Suprapubic skin (tissue), 4 donors: ENCODE data around the gene FRMD4A. TPM values are rescaled to one million over a fixed set of nuclear protein-coding genes. Genes with fewer than 3 reads are reported as not detected.
"Not testable (repeated sequence)": the region's sequence is repeated elsewhere in the genome, so short reads cannot be mapped to it uniquely, and the experiment has no call there.

ENCODE experiments used
- DNase-seq, 2 donors: peaks; one replicate each; pipeline ENCODE4 v3.0.0-alpha.2; 2019; ENCODE audit warnings: low spot score in 2 of 2
- H3K27ac ChIP-seq: fragments of 200-600 bp; sonication (generic); one replicate; pipeline ENCODE4 v1.5.1; 2019
- H3K27me3 ChIP-seq: fragments of 200-600 bp; sonication (generic); one replicate; pipeline ENCODE4 v1.5.1; 2019
- H3K36me3 ChIP-seq: fragments of 200-600 bp; sonication (generic); one replicate; pipeline ENCODE4 v1.5.1; 2019
- H3K4me1 ChIP-seq: fragments of 200-600 bp; sonication (generic); one replicate; pipeline ENCODE4 v1.5.1; 2019
- H3K4me3 ChIP-seq: fragments of 200-600 bp; sonication (generic); one replicate; pipeline ENCODE4 v1.5.1; 2019; ENCODE audit warnings: mild to moderate bottlenecking
- H3K9me3 ChIP-seq: fragments of 200-600 bp; sonication (generic); one replicate; pipeline ENCODE4 v1.5.1; 2019
- EP300 ChIP-seq: sonication (generic); formaldehyde crosslinking; IDR thresholded peaks from one replicate; pipeline ENCODE4 v1.6.1; 2017; ENCODE audit warnings: antibody characterized with exemption
- POLR2A ChIP-seq, 2 donors: fragments of 450-650 bp; IDR thresholded peaks; one replicate each; pipeline ENCODE4 v1.6.1; 2017; ENCODE audit warnings: antibody characterized with exemption in 2 of 2, mild to moderate bottlenecking in 2 of 2, moderate library complexity in 2 of 2
- POLR2AphosphoS5 ChIP-seq, 3 donors: sonication (generic); formaldehyde crosslinking; IDR thresholded peaks; one replicate each; pipeline ENCODE4 v1.6.1; 2017; ENCODE audit warnings: antibody characterized with exemption in 3 of 3
- WGBS: methylation state at CpG from one replicate; pipeline ENCODE4 v1.1.5; 2018; 5-methylcytosine and 5-hydroxymethylcytosine counted together
- total RNA-seq, 4 donors: library from RNA; depleted of rRNA; stranded (reverse); fragments of >200 nt; gene quantifications; one replicate each; pipeline ENCODE4 v1.1.0, GENCODE V29; 2016
- TF ChIP-seq, protein P1 (sequence below), 2 donors: fragments of 200-600 bp in 1 of 2; fragments of 450-650 bp in 1 of 2; sonication (generic) in 1 of 2; IDR thresholded peaks; one replicate each; pipeline ENCODE4 v1.5.1; 2016 to 2019; ENCODE audit warnings: antibody characterized with exemption in 2 of 2, mild to moderate bottlenecking in 1 of 2, moderate library complexity in 1 of 2

FRMD4A gene
- total RNA-seq, 4 donors from 2014 or later = 27.4 to 86.3 (median 58.0) TPM

- Histone ChIP-seq H3K36me3 (no peaks in the 10 kb centered on the region), H3K27me3 (no peaks in the 10 kb centered on the region), H3K4me3 (peak overlapping the region; percentile 2), H3K4me1 (peaks cover 8% of the 10 kb centered on the region), H3K27ac (no peak overlapping the region), H3K9me3 (no peaks in the 10 kb centered on the region)
- TF ChIP-seq, protein P1, sequence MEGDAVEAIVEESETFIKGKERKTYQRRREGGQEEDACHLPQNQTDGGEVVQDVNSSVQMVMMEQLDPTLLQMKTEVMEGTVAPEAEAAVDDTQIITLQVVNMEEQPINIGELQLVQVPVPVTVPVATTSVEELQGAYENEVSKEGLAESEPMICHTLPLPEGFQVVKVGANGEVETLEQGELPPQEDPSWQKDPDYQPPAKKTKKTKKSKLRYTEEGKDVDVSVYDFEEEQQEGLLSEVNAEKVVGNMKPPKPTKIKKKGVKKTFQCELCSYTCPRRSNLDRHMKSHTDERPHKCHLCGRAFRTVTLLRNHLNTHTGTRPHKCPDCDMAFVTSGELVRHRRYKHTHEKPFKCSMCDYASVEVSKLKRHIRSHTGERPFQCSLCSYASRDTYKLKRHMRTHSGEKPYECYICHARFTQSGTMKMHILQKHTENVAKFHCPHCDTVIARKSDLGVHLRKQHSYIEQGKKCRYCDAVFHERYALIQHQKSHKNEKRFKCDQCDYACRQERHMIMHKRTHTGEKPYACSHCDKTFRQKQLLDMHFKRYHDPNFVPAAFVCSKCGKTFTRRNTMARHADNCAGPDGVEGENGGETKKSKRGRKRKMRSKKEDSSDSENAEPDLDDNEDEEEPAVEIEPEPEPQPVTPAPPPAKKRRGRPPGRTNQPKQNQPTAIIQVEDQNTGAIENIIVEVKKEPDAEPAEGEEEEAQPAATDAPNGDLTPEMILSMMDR (IDR thresholded peaks at IDR 0.05) = no peak
- TF ChIP-seq POLR2A (IDR thresholded peaks at IDR 0.05) = no peak
- no peak for TF ChIP-seq POLR2AphosphoS5 (IDR thresholded peaks at IDR 0.05)
- no peak for TF ChIP-seq EP300
- WGBS = 34% methylated on average over 18 of the region's 18 CpGs
- DNase-seq = no peak
These were observed 371.0 kb downstream of the FRMD4A start for GRCh38 chr10:13959443-13960359.

DNA sequence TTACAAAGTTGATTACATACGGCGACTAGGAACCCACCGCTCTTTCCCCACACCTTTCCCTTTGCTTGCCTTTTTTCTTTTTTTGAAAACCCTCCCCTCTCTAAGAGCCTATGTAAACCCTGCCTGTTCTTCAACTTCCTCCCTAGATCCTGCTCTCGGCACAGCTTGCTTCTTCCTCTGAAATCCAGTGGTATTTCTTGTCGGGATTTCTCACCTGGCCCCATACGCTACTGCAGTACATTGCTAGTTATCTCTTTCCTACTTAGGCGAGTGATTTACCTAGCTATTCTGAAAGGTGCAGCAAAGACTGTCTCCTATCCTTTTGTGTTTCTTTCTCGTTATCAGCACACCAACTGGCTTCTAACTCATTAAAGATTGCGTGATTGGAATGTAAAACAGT lies 372.9 kb downstream of the FRMD4A start:
- no peaks in the 10 kb centered on the region for H3K36me3 ChIP-seq
- WGBS = 92% methylated on average over 9 of the region's 9 CpGs
- H3K4me3 ChIP-seq = no peak overlapping the region
- H3K27ac ChIP-seq = no peak overlapping the region
- DNase-seq = no peak
- H3K9me3 ChIP-seq = no peaks in the 10 kb centered on the region
- peaks cover 8% of the 10 kb centered on the region for H3K4me1 ChIP-seq
- H3K27me3 ChIP-seq = no peaks in the 10 kb centered on the region
- TF ChIP-seq, protein P1 (IDR thresholded peaks at IDR 0.05) = no peak
- TF ChIP-seq POLR2A (IDR thresholded peaks at IDR 0.05) (no peak), POLR2AphosphoS5 (IDR thresholded peaks at IDR 0.05) (no peak), EP300 (no peak)

- Histone ChIP-seq H3K4me3 (no peak overlapping the region), H3K9me3 (no peaks in the 10 kb centered on the region), H3K4me1 (peaks cover 8% of the 10 kb centered on the region), H3K27me3 (no peaks in the 10 kb centered on the region), H3K27ac (peak overlapping the region; percentile 39), H3K36me3 (no peaks in the 10 kb centered on the region)
- 61% methylated on average over 8 of the region's 8 CpGs for WGBS
- peak; percentile 86 to 88 for DNase-seq
- TF ChIP-seq POLR2A (IDR thresholded peaks at IDR 0.05) (no peak), POLR2AphosphoS5 (IDR thresholded peaks at IDR 0.05) (peak in 2 of 3 donors; percentile 55 to 73), EP300 (no peak)
- TF ChIP-seq, protein P1 (IDR thresholded peaks at IDR 0.05) = peak in 1 of 2 donors; percentile 41
These were observed 373.9 kb downstream of the FRMD4A start for GRCh38 chr10:13956826-13957225.

DNA sequence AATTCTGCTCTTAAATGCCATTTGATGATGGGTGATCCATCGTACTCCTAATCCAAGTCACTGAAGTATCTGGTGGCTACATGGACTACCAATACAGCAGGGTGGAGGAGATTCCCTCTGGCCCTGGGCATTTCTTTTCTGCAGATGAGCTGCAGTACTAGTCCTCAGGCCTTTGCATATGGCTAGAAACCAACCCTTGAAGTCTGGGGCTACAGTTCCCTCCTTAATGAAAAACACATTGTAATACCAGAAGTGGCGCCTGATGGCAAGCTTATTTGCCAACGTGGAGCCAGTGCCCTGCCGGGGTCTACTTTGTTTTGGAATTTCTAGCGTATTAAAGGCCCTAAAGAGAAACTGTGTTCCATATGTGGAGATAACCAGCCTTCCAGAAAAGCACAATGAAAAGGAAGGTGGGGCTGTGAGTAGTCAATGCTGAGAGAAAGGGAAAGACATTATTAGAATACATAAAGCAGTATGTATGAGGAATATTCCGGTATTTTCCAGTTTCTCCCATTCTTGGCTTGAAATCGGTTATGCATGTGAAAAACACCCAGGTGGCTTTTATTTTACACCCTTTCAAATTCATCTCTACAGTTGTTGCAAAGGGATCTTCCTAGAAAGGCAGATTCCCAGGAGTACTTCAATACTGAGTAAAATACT lies 375.2 kb downstream of the FRMD4A start:
- H3K4me3 ChIP-seq = no peak overlapping the region
- H3K9me3 ChIP-seq = no peaks in the 10 kb centered on the region
- DNase-seq = no peak
- peaks cover 5% of the 10 kb centered on the region for H3K4me1 ChIP-seq
- WGBS = 67% methylated on average over 7 of the region's 7 CpGs
- H3K36me3 ChIP-seq = no peaks in the 10 kb centered on the region
- TF ChIP-seq EP300 = no peak
- no peaks in the 10 kb centered on the region for H3K27me3 ChIP-seq
- no peak overlapping the region for H3K27ac ChIP-seq

GRCh38 chr10:13954195-13954594 lies 376.5 kb downstream of the FRMD4A start:
- H3K36me3 ChIP-seq, H3K27me3 ChIP-seq, H3K4me1 ChIP-seq, H3K27ac ChIP-seq, H3K4me3 ChIP-seq, H3K9me3 ChIP-seq, DNase-seq: not testable (repeated sequence)
- WGBS = 92% methylated on average over 8 of the region's 8 CpGs

DNA sequence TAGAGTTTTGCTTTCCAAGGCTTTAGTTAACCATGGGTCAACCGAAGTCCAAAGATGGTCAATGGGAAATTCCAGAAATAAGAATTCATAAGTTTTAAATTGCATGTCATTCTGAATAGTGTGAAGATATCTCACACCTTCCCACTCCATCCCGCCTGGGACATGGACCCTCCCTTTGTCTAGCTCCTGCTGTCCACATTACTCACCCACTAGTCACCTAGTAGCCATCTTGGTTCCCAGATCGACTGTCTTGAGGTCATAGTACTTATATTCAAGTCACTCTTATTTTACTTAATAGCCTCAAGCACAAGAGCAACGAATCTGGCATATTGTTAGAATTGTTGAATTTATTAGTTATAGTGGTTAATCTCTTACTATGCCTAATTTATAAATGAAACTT lies 377.4 kb downstream of the FRMD4A start:
- Histone ChIP-seq H3K4me1 (peaks cover 5% of the 10 kb centered on the region), H3K27me3 (no peaks in the 10 kb centered on the region), H3K36me3 (no peaks in the 10 kb centered on the region), H3K4me3 (no peak overlapping the region), H3K27ac (no peak overlapping the region), H3K9me3 (no peaks in the 10 kb centered on the region)
- no peak for DNase-seq
- no peak for TF ChIP-seq EP300
- no peak for TF ChIP-seq POLR2A (IDR thresholded peaks at IDR 0.05)
- TF ChIP-seq POLR2AphosphoS5 (IDR thresholded peaks at IDR 0.05) = no peak
- TF ChIP-seq, protein P1 (IDR thresholded peaks at IDR 0.05) = no peak
- WGBS = 84% methylated on average over 4 of the region's 4 CpGs
